Measurements from ENCODE around the gene BRSK2.
"Not testable (repeated sequence)": the region's sequence is repeated elsewhere in the genome, so short reads cannot be mapped to it uniquely, and the experiment has no call there.

The BRSK2 gene

GRCh38 chr11:1425006-1425405 lies 35.3 kb downstream of the BRSK2 start:
- TF ChIP-seq CTCF (IDR thresholded peaks at IDR 0.05; ENCODE audit: low read depth, low read length, missing control alignments) = no peak
- H3K4me3 ChIP-seq (ENCODE audit: low read depth, low read length) = no peak overlapping the region
- no peak for DNase-seq (ENCODE audit: low read depth)

GRCh38 chr11:1425439-1425838 lies 35.7 kb downstream of the BRSK2 start:
- no peak for DNase-seq (ENCODE audit: low read depth)
- TF ChIP-seq CTCF (IDR thresholded peaks at IDR 0.05; ENCODE audit: low read depth, low read length, missing control alignments) = no peak
- H3K4me3 ChIP-seq (ENCODE audit: low read depth, low read length) = no peak overlapping the region

- DNase-seq (ENCODE audit: low read depth) = no peak
- H3K4me3 ChIP-seq (ENCODE audit: low read depth, low read length) = no peak overlapping the region
- TF ChIP-seq CTCF (IDR thresholded peaks at IDR 0.05; ENCODE audit: low read depth, low read length, missing control alignments) = no peak
These were observed 39.1 kb downstream of the BRSK2 start for GRCh38 chr11:1428762-1429316.

- no peak for DNase-seq (ENCODE audit: low read depth)
- H3K4me3 ChIP-seq (ENCODE audit: low read depth, low read length) = no peak overlapping the region
- no peak for TF ChIP-seq CTCF (IDR thresholded peaks at IDR 0.05; ENCODE audit: low read depth, low read length, missing control alignments)
These were observed 43.8 kb downstream of the BRSK2 start for GRCh38 chr11:1433568-1433967.

GRCh38 chr11:1433977-1434640 lies 44.4 kb downstream of the BRSK2 start:
- TF ChIP-seq CTCF (IDR thresholded peaks at IDR 0.05; ENCODE audit: low read depth, low read length, missing control alignments) = no peak
- H3K4me3 ChIP-seq (ENCODE audit: low read depth, low read length) = no peak overlapping the region
- no peak for DNase-seq (ENCODE audit: low read depth)

GRCh38 chr11:1435479-1435819 lies 45.7 kb downstream of the BRSK2 start:
- not testable (repeated sequence) for H3K4me3 ChIP-seq (ENCODE audit: low read depth, low read length)

GRCh38 chr11:1435820-1436467 lies 46.2 kb downstream of the BRSK2 start:
- no peak overlapping the region for H3K4me3 ChIP-seq (ENCODE audit: low read depth, low read length)
- no peak for DNase-seq (ENCODE audit: low read depth)
- TF ChIP-seq CTCF (IDR thresholded peaks at IDR 0.05; ENCODE audit: low read depth, low read length, missing control alignments) = no peak

More at GRCh38 chr11:1435479-1435819, 45.7 kb downstream of the BRSK2 start:
- not testable (repeated sequence) for DNase-seq (ENCODE audit: low read depth)

Data from GM12864 (cell line).